ENCODE data around the gene CDK5R1.

The CDK5R1 gene

GRCh38 chr17:32494621-32495358, 8.0 kb downstream of the CDK5R1 start:
- DNase-seq: no peak

- DNase-seq: no peak
These were observed 8.8 kb downstream of the CDK5R1 start for GRCh38 chr17:32495359-32496231.

- no peak for DNase-seq
These were observed 9.7 kb downstream of the CDK5R1 start for GRCh38 chr17:32496395-32497073.

GRCh38 chr17:32497431-32498205, 10.8 kb downstream of the CDK5R1 start:
- no peak for DNase-seq

- no peak for DNase-seq
These were observed 11.6 kb downstream of the CDK5R1 start for GRCh38 chr17:32498391-32498790.

GRCh38 chr17:32502013-32502412, 15.2 kb downstream of the CDK5R1 start:
- DNase-seq: no peak

- no peak for DNase-seq
These were observed 15.9 kb downstream of the CDK5R1 start for GRCh38 chr17:32502710-32503109.

GRCh38 chr17:32503251-32504165, 16.7 kb downstream of the CDK5R1 start:
- peak; percentile 64 to 77 for DNase-seq

- DNase-seq: no peak
These were observed 17.6 kb downstream of the CDK5R1 start for GRCh38 chr17:32504166-32504990.

- DNase-seq: no peak
These were observed 22.1 kb downstream of the CDK5R1 start for GRCh38 chr17:32508926-32509325.

GRCh38 chr17:32510466-32510865, 23.7 kb downstream of the CDK5R1 start:
- DNase-seq: no peak

- DNase-seq: no peak
These were observed 25.5 kb downstream of the CDK5R1 start for GRCh38 chr17:32512328-32512727.

- DNase-seq: no peak
These were observed 26.8 kb downstream of the CDK5R1 start for GRCh38 chr17:32513579-32513978.

- DNase-seq: no peak
These were observed 27.8 kb downstream of the CDK5R1 start for GRCh38 chr17:32514606-32515005.

GRCh38 chr17:32515677-32516383, 29.0 kb downstream of the CDK5R1 start:
- no peak for DNase-seq

- DNase-seq: no peak
These were observed 29.7 kb downstream of the CDK5R1 start for GRCh38 chr17:32516450-32516849.

- peak in 1 of 2 donors; percentile 29 for DNase-seq
These were observed 30.3 kb downstream of the CDK5R1 start for GRCh38 chr17:32516940-32517701.

GRCh38 chr17:32517982-32518381, 31.2 kb downstream of the CDK5R1 start:
- no peak for DNase-seq

- DNase-seq: no peak
These were observed 31.9 kb downstream of the CDK5R1 start for GRCh38 chr17:32518646-32519227.

Data from CD4-positive, alpha-beta T cell treated with Interleukin-4 for 1 hour (primary cell).